SK-MEL-5 (cell line): Measurements from ENCODE around the gene ARID3A. TPM values are rescaled to one million over a fixed set of nuclear protein-coding genes. Genes with fewer than 3 reads are reported as not detected.

Experiments used
- DNase-seq: peaks from one replicate; pipeline ENCODE4 v3.0.0-alpha.2; 2016; ENCODE audit warnings: low read depth, low spot score
- in situ Hi-C: cut with HindIII; loops from 2 replicates; pipeline ENCODE4 v1.10.0; 2016; ENCODE audit warnings: low sequenced_read_pairs, high pct_unique_total_duplicates, low pct_unique_long_range_greater_than_20kb
- total RNA-seq: library from RNA; depleted of rRNA; stranded (reverse); fragments of >200 nt; shearing (Covaris generic); gene quantifications from 2 replicates; pipeline ENCODE4 v1.2.3, GENCODE V29; 2014

ARID3A gene
- total RNA-seq, 1 experiment from 2014 or later = 6.6 TPM

- peak; percentile 62 for DNase-seq
- in situ Hi-C loops = no loop called here
These were observed 729 bp upstream of the ARID3A start for GRCh38 chr19:925087-925525.

- DNase-seq = no peak
- in situ Hi-C loops = no loop called here
These were observed 421 bp downstream of the ARID3A start for GRCh38 chr19:926323-926588.

GRCh38 chr19:926589-927350 is 935 bp downstream of the ARID3A start:
- in situ Hi-C loops = no loop called here
- DNase-seq = no peak

- DNase-seq = no peak
- in situ Hi-C loops = no loop called here
These were observed 1.5 kb downstream of the ARID3A start for GRCh38 chr19:927351-927779.

GRCh38 chr19:927780-928401 is 2.1 kb downstream of the ARID3A start:
- no peak for DNase-seq
- in situ Hi-C loops = no loop called here

GRCh38 chr19:928471-929202 is 2.8 kb downstream of the ARID3A start:
- no peak for DNase-seq
- in situ Hi-C loops = no loop called here

- in situ Hi-C loops = no loop called here
- no peak for DNase-seq
These were observed 3.5 kb downstream of the ARID3A start for GRCh38 chr19:929203-929890.

GRCh38 chr19:929891-930258 is 4.0 kb downstream of the ARID3A start:
- DNase-seq = no peak
- in situ Hi-C loops = no loop called here

- no peak for DNase-seq
- in situ Hi-C loops = no loop called here
These were observed 6.2 kb downstream of the ARID3A start for GRCh38 chr19:931860-932647.

- in situ Hi-C loops = no loop called here
- DNase-seq = no peak
These were observed 7.1 kb downstream of the ARID3A start for GRCh38 chr19:932648-933552.

- in situ Hi-C loops = no loop called here
These were observed 7.7 kb downstream of the ARID3A start for GRCh38 chr19:933553-933882.

GRCh38 chr19:934197-934840 is 8.5 kb downstream of the ARID3A start:
- in situ Hi-C loops = no loop called here
- DNase-seq = no peak

More at GRCh38 chr19:933553-933882, 7.7 kb downstream of the ARID3A start:
- DNase-seq = no peak

- DNase-seq = no peak
- in situ Hi-C loops = no loop called here
These were observed 9.1 kb downstream of the ARID3A start for GRCh38 chr19:934865-935479.

- in situ Hi-C loops = no loop called here
- DNase-seq = no peak
These were observed 10.3 kb downstream of the ARID3A start for GRCh38 chr19:936175-936546.

- no peak for DNase-seq
- in situ Hi-C loops = no loop called here
These were observed 11.4 kb downstream of the ARID3A start for GRCh38 chr19:937259-937694.
